ENCODE measurements around the gene ZNF189. TPM values are rescaled to one million over a fixed set of nuclear protein-coding genes. Genes with fewer than 3 reads are reported as not detected.

Gene ZNF189
- total and polyA plus RNA-seq, 7 experiments from 2014 or later, result 3.1 to 25.0 (median 9.0) TPM

- no peak overlapping the region for H3K27ac Mint-ChIP-seq
- intact Hi-C loops (cut with micrococcal nuclease), result no loop called here
- Histone ChIP-seq H3K9me3 (ENCODE audit: control insufficient read depth in 2 of 3, low read length in 3 of 3) (no peaks in the 10 kb centered on the region), H3K36me3 (ENCODE audit: control insufficient read depth in 2 of 3, insufficient read depth in 3 of 3, low read length in 3 of 3) (no peaks in the 10 kb centered on the region), H3K4me3 (ENCODE audit: low read length) (no peak overlapping the region), H3K27ac (ENCODE audit: low read depth, low read length) (no peak overlapping the region), H3K4me1 (ENCODE audit: control insufficient read depth in 2 of 2, insufficient read depth in 2 of 2, low read length in 2 of 2) (no peaks in the 10 kb centered on the region), H3K27me3 (ENCODE audit: control insufficient read depth in 2 of 2, insufficient read depth in 2 of 2, low read length in 2 of 2) (peaks cover 0 to 9% of the 10 kb centered on the region in 2 donors)
- H3K36me3 Mint-ChIP-seq, result peaks cover 0 to 3% (median 0%) of the 10 kb centered on the region in 5 donors
- H3K27me3 Mint-ChIP-seq, result peaks cover 23 to 67% (median 56%) of the 10 kb centered on the region in 5 donors
- H3K9me3 Mint-ChIP-seq, result no peaks in the 10 kb centered on the region
- no peaks in the 10 kb centered on the region for H3K4me1 Mint-ChIP-seq
- DNase-seq, result no peak
- no peak for ATAC-seq
- no peak overlapping the region for H3K4me3 Mint-ChIP-seq
- ChIA-PET CTCF (no interaction called here), POLR2A (no interaction called here)
Observed at GRCh38 chr9:101442736-101443135, 44.1 kb downstream of the ZNF189 start.

- intact Hi-C loops (cut with micrococcal nuclease), result no loop called here
- H3K9me3 ChIP-seq (ENCODE audit: control insufficient read depth in 2 of 3, low read length in 3 of 3), result no peaks in the 10 kb centered on the region
- peaks cover 0 to 1% (median under 1%) of the 10 kb centered on the region in 7 donors for H3K4me1 Mint-ChIP-seq
- CTCF ChIA-PET, result no interaction called here
- no peak overlapping the region for H3K27ac Mint-ChIP-seq
- H3K36me3 ChIP-seq (ENCODE audit: control insufficient read depth in 2 of 3, insufficient read depth in 3 of 3, low read length in 3 of 3), result no peaks in the 10 kb centered on the region
- DNase-seq (no peak), ATAC-seq (no peak)
- peaks cover 0 to 9% of the 10 kb centered on the region in 2 donors for H3K27me3 ChIP-seq (ENCODE audit: control insufficient read depth in 2 of 2, insufficient read depth in 2 of 2, low read length in 2 of 2)
- peaks cover 0 to 3% (median 0%) of the 10 kb centered on the region in 5 donors for H3K36me3 Mint-ChIP-seq
- no peak overlapping the region for H3K27ac ChIP-seq (ENCODE audit: low read depth, low read length)
- no peak overlapping the region for H3K4me3 ChIP-seq (ENCODE audit: low read length)
- no peaks in the 10 kb centered on the region for H3K9me3 Mint-ChIP-seq
- H3K27me3 Mint-ChIP-seq, result peaks cover 27 to 69% (median 55%) of the 10 kb centered on the region in 5 donors
- H3K4me1 ChIP-seq (ENCODE audit: control insufficient read depth in 2 of 2, insufficient read depth in 2 of 2, low read length in 2 of 2), result no peaks in the 10 kb centered on the region
- H3K4me3 Mint-ChIP-seq, result no peak overlapping the region
- POLR2A ChIA-PET, result no interaction called here
Observed at GRCh38 chr9:101443364-101443771, 44.7 kb downstream of the ZNF189 start.

GRCh38 chr9:101445353-101446029, 46.8 kb downstream of the ZNF189 start:
- Mint-ChIP-seq H3K27me3 (peaks cover 47 to 73% (median 64%) of the 10 kb centered on the region in 5 donors), H3K9me3 (no peaks in the 10 kb centered on the region), H3K4me1 (peaks cover 5 to 11% (median 7%) of the 10 kb centered on the region in 7 donors), H3K4me3 (no peak overlapping the region), H3K36me3 (peaks cover 0 to 3% (median 0%) of the 10 kb centered on the region in 5 donors), H3K27ac (no peak overlapping the region)
- H3K27ac ChIP-seq (ENCODE audit: low read depth, low read length), result no peak overlapping the region
- no peak overlapping the region for H3K4me3 ChIP-seq (ENCODE audit: low read length)
- intact Hi-C loops (cut with micrococcal nuclease), result no loop called here
- peaks cover 0 to 9% of the 10 kb centered on the region in 2 donors for H3K27me3 ChIP-seq (ENCODE audit: control insufficient read depth in 2 of 2, insufficient read depth in 2 of 2, low read length in 2 of 2)
- DNase-seq, result no peak
- CTCF ChIA-PET, result no interaction called here
- no peaks in the 10 kb centered on the region for H3K36me3 ChIP-seq (ENCODE audit: control insufficient read depth in 2 of 3, insufficient read depth in 3 of 3, low read length in 3 of 3)
- POLR2A ChIA-PET, result no interaction called here
- no peaks in the 10 kb centered on the region for H3K9me3 ChIP-seq (ENCODE audit: control insufficient read depth in 2 of 3, low read length in 3 of 3)
- peaks cover 0 to 6% of the 10 kb centered on the region in 2 donors for H3K4me1 ChIP-seq (ENCODE audit: control insufficient read depth in 2 of 2, insufficient read depth in 2 of 2, low read length in 2 of 2)
- no peak for ATAC-seq

- POLR2A ChIA-PET, result no interaction called here
- Mint-ChIP-seq H3K4me1 (peaks cover 5 to 11% (median 7%) of the 10 kb centered on the region in 7 donors), H3K27ac (no peak overlapping the region), H3K9me3 (peaks cover 0 to 9% (median 2%) of the 10 kb centered on the region in 11 donors), H3K4me3 (no peak overlapping the region), H3K36me3 (peaks cover 0 to 3% (median 0%) of the 10 kb centered on the region in 5 donors), H3K27me3 (peaks cover 57 to 79% (median 67%) of the 10 kb centered on the region in 5 donors)
- DNase-seq (no peak), ATAC-seq (no peak)
- CTCF ChIA-PET, result no interaction called here
- no peaks in the 10 kb centered on the region for H3K36me3 ChIP-seq (ENCODE audit: control insufficient read depth in 2 of 3, insufficient read depth in 3 of 3, low read length in 3 of 3)
- H3K27ac ChIP-seq (ENCODE audit: low read depth, low read length), result no peak overlapping the region
- H3K4me3 ChIP-seq (ENCODE audit: low read length), result no peak overlapping the region
- intact Hi-C loops (cut with micrococcal nuclease), result no loop called here
- H3K27me3 ChIP-seq (ENCODE audit: control insufficient read depth in 2 of 2, insufficient read depth in 2 of 2, low read length in 2 of 2), result peaks cover 0 to 6% of the 10 kb centered on the region in 2 donors
- H3K4me1 ChIP-seq (ENCODE audit: control insufficient read depth in 2 of 2, insufficient read depth in 2 of 2, low read length in 2 of 2), result peaks cover 0 to 6% of the 10 kb centered on the region in 2 donors
- H3K9me3 ChIP-seq (ENCODE audit: control insufficient read depth in 2 of 3, low read length in 3 of 3), result no peaks in the 10 kb centered on the region
Observed at GRCh38 chr9:101446732-101447131, 48.1 kb downstream of the ZNF189 start.

GRCh38 chr9:101448680-101449070, 50.0 kb downstream of the ZNF189 start:
- Mint-ChIP-seq H3K4me3 (peak overlapping the region in 9 of 10 donors; percentile 63 to 81 (median 70)), H3K9me3 (peaks cover 0 to 26% (median 9%) of the 10 kb centered on the region in 11 donors), H3K27ac (peak overlapping the region in 2 of 9 donors; percentile 52 to 56), H3K27me3 (peaks cover 65 to 80% (median 73%) of the 10 kb centered on the region in 5 donors), H3K36me3 (peaks cover 0 to 3% (median 0%) of the 10 kb centered on the region in 5 donors), H3K4me1 (peaks cover 5 to 11% (median 7%) of the 10 kb centered on the region in 7 donors)
- Histone ChIP-seq H3K27me3 (ENCODE audit: control insufficient read depth in 2 of 2, insufficient read depth in 2 of 2, low read length in 2 of 2) (peaks cover 0 to 6% of the 10 kb centered on the region in 2 donors), H3K36me3 (ENCODE audit: control insufficient read depth in 2 of 3, insufficient read depth in 3 of 3, low read length in 3 of 3) (no peaks in the 10 kb centered on the region), H3K4me3 (ENCODE audit: low read length) (no peak overlapping the region), H3K27ac (ENCODE audit: low read depth, low read length) (no peak overlapping the region), H3K4me1 (ENCODE audit: control insufficient read depth in 2 of 2, insufficient read depth in 2 of 2, low read length in 2 of 2) (peaks cover 0 to 6% of the 10 kb centered on the region in 2 donors), H3K9me3 (ENCODE audit: control insufficient read depth in 2 of 3, low read length in 3 of 3) (no peaks in the 10 kb centered on the region)
- intact Hi-C loops (cut with micrococcal nuclease), result loop anchor here in 1 of 2 donors (2.0 kb wide), 2 partner anchors 82 to 122 kb away; no protein-coding TSS in a partner anchor
- CTCF ChIA-PET, result interaction anchor here (0.6 to 1.3 kb wide), 2 partner anchors 11 to 81 kb away, joined by 4 to 8 read pairs; no protein-coding TSS in a partner anchor
- DNase-seq (no peak), ATAC-seq (no peak)
- POLR2A ChIA-PET, result no interaction called here

- peak overlapping the region; percentile 41 to 79 (median 68) for H3K4me3 Mint-ChIP-seq
- POLR2A ChIA-PET, result no interaction called here
Observed at GRCh38 chr9:101449071-101449721, 50.5 kb downstream of the ZNF189 start.

More at GRCh38 chr9:101449071-101449721, 50.5 kb downstream of the ZNF189 start:
- Mint-ChIP-seq H3K27ac (no peak overlapping the region), H3K27me3 (peaks cover 60 to 76% (median 71%) of the 10 kb centered on the region in 5 donors), H3K36me3 (peaks cover 0 to 3% (median 0%) of the 10 kb centered on the region in 5 donors), H3K9me3 (peaks cover 0 to 26% (median 9%) of the 10 kb centered on the region in 11 donors), H3K4me1 (peaks cover 5 to 11% (median 7%) of the 10 kb centered on the region in 7 donors)
- Histone ChIP-seq H3K27me3 (ENCODE audit: control insufficient read depth in 2 of 2, insufficient read depth in 2 of 2, low read length in 2 of 2) (peaks cover 0 to 6% of the 10 kb centered on the region in 2 donors), H3K4me3 (ENCODE audit: low read length) (peak overlapping the region; percentile 40), H3K4me1 (ENCODE audit: control insufficient read depth in 2 of 2, insufficient read depth in 2 of 2, low read length in 2 of 2) (peaks cover 0 to 6% of the 10 kb centered on the region in 2 donors), H3K9me3 (ENCODE audit: control insufficient read depth in 2 of 3, low read length in 3 of 3) (no peaks in the 10 kb centered on the region), H3K36me3 (ENCODE audit: control insufficient read depth in 2 of 3, insufficient read depth in 3 of 3, low read length in 3 of 3) (no peaks in the 10 kb centered on the region), H3K27ac (ENCODE audit: low read depth, low read length) (no peak overlapping the region)
- DNase-seq, result peak; percentile 1 to 44 (median 30)
- intact Hi-C loops (cut with micrococcal nuclease), result loop anchor here in 1 of 2 donors (2.0 kb wide), 2 partner anchors 82 to 122 kb away; no protein-coding TSS in a partner anchor
- CTCF ChIA-PET, result interaction anchor here (0.6 to 1.3 kb wide), 3 partner anchors 10 to 80 kb away, joined by 3 to 8 read pairs (median 4); no protein-coding TSS in a partner anchor
- ATAC-seq, result peak; percentile 84
